GM12878 (cell line): ENCODE data around the gene MEGF6. TPM values are rescaled to one million over a fixed set of nuclear protein-coding genes. Genes with fewer than 3 reads are reported as not detected.

ENCODE experiments used
- ATAC-seq: fragments of 200-7000 bp; cut with Tn5 transposase; 3 replicates; pipeline ENCODE4 v1.9.1; 2020; ENCODE audit warnings: mild to moderate bottlenecking, moderate library complexity
- BruUV-seq: library from RNA; stranded (reverse); fragments of 400-500 nt; replicated peaks from 2 replicates; lab custom pipeline; 2021; lab: Mats Ljungman, UMichigan
- CTCF ChIA-PET: fragments of 300-600 bp; sonication (Branson Sonifier 250); formaldehyde crosslinking; extraction: SDS; loops from one replicate; lab custom pipeline; 2021; ENCODE audit warnings: inconsistent platforms; lab: Yijun Ruan, JAX
- POLR2A ChIA-PET: fragments of 350-600 bp; formaldehyde crosslinking; extraction: SDS; loops from one replicate; lab custom pipeline; 2021; ENCODE audit warnings: inconsistent platforms; lab: Charles Lee
- RAD21 ChIA-PET: fragments of 300-600 bp; sonication (Branson Sonifier 250); formaldehyde crosslinking; loops from one replicate; lab custom pipeline; 2023; ENCODE audit warnings: antibody characterized with exemption; ENCODE audit not compliant: unreplicated experiment; lab: Charles Lee
- SMC1A ChIA-PET: fragments of 300-600 bp; sonication (Branson Sonifier 250); formaldehyde crosslinking; loops from one replicate; lab custom pipeline; 2023; ENCODE audit not compliant: unreplicated experiment, uncharacterized antibody; lab: Charles Lee
- DNase-seq: peaks from one replicate; pipeline ENCODE4 v3.0.0-alpha.2; 2011; ENCODE audit warnings: low read depth, low spot score
- FAIRE-seq: peaks from 3 replicates; lab custom pipeline; 2011; peaks lifted over from hg19 to GRCh38; lab: Jason Lieb, UNC
- H2AFZ ChIP-seq: 2 replicates; pipeline ENCODE4 v1.6.0; 2011; ENCODE audit warnings: low read depth, low read length, control low read depth; ENCODE audit not compliant: control insufficient read depth
- H3K27ac ChIP-seq: 2 replicates; pipeline ENCODE4 v1.5.1; 2011; ENCODE audit warnings: control low read depth; ENCODE audit not compliant: control insufficient read depth, insufficient read depth
- H3K27me3 ChIP-seq, 2 experiments: replicated peaks in 1 of 2; 2 replicates each; pipeline versions ENCODE4 v1.6.0 to v1.6.1; 2011; ENCODE audit warnings: low read length in 1 of 2; ENCODE audit not compliant: control insufficient read depth in 2 of 2, insufficient read depth in 2 of 2
- H3K36me3 ChIP-seq, 2 experiments: 2 replicates each; pipeline ENCODE4 v1.5.1; 2011; ENCODE audit warnings: low read length in 1 of 2; ENCODE audit not compliant: control insufficient read depth in 2 of 2, insufficient read depth in 2 of 2
- H3K4me1 ChIP-seq: 2 replicates; pipeline ENCODE4 v1.6.1; 2011; ENCODE audit warnings: mild to moderate bottlenecking, low read length, moderate library complexity, mixed read lengths; ENCODE audit not compliant: control insufficient read depth, insufficient read depth
- H3K4me2 ChIP-seq: 2 replicates; pipeline ENCODE4 v1.6.0; 2011; ENCODE audit warnings: control low read depth; ENCODE audit not compliant: control insufficient read depth, insufficient read depth
- H3K4me3 ChIP-seq: fragments of 200-600 bp; sonication (generic); 2 replicates; pipeline ENCODE4 v1.5.1; 2016
- H3K79me2 ChIP-seq: 2 replicates; pipeline ENCODE4 v1.6.0; 2011; ENCODE audit warnings: low read length; ENCODE audit not compliant: control insufficient read depth, insufficient read depth
- H3K9ac ChIP-seq: 2 replicates; pipeline ENCODE4 v1.8.0; 2011; ENCODE audit warnings: low read length, control low read depth, mixed read lengths; ENCODE audit not compliant: control insufficient read depth, insufficient read depth
- H3K9me3 ChIP-seq: replicated peaks from 3 replicates; pipeline ENCODE4 v1.5.1; 2011; ENCODE audit warnings: mild to moderate bottlenecking, low read length; ENCODE audit not compliant: control insufficient read depth, insufficient read depth
- H4K20me1 ChIP-seq: 2 replicates; pipeline ENCODE4 v1.6.0; 2011; ENCODE audit not compliant: control insufficient read depth, insufficient read depth
- CREM ChIP-seq: IDR thresholded peaks from 2 replicates; pipeline ENCODE4 v1.6.1; 2014; ENCODE audit warnings: antibody characterized with exemption, low read depth
- MTA3 ChIP-seq: IDR thresholded peaks from 2 replicates; pipeline ENCODE4 v1.6.1; 2012; ENCODE audit warnings: low read length, inconsistent platforms, borderline replicate concordance
- NFXL1 ChIP-seq: fragments of 450-650 bp; IDR thresholded peaks from 2 replicates; pipeline ENCODE4 v1.6.1; 2017; ENCODE audit warnings: antibody characterized with exemption, mild to moderate bottlenecking, borderline replicate concordance
- POLR2A ChIP-seq: IDR thresholded peaks from 2 replicates; pipeline ENCODE4 v1.6.1; 2011; ENCODE audit warnings: low read depth, mild to moderate bottlenecking, low read length
- RELA ChIP-seq: fragments of 450-650 bp; IDR thresholded peaks from 2 replicates; pipeline ENCODE4 v1.8.0; 2014; ENCODE audit warnings: borderline replicate concordance; ENCODE audit not compliant: partially characterized antibody
- SREBF1 ChIP-seq: IDR thresholded peaks from 2 replicates; pipeline ENCODE4 v1.6.1; 2012; ENCODE audit warnings: mild to moderate bottlenecking, low read length
- WGBS: methylation state at CpG from one replicate; pipeline ENCODE4 v1.1.6; 2016; ENCODE audit warnings: low lambda C conversion rate; ENCODE audit not compliant: insufficient replicate concordance, insufficient coverage; ENCODE audit errors: missing lambda C conversion rate; 5-methylcytosine and 5-hydroxymethylcytosine counted together
- in situ Hi-C: fragments of 300-500 bp; cut with MboI; formaldehyde crosslinking; loops from 9 replicates; pipeline ENCODE4 v1.14.3; 2018; ENCODE audit warnings: mixed read lengths
- intact Hi-C: fragments of 100-400 bp; cut with micrococcal nuclease; formaldehyde crosslinking; loops from one replicate; pipeline ENCODE4 v1.14.2; 2022; ENCODE audit not compliant: unreplicated experiment
- polyA plus RNA-seq, 11 experiments: library from polyadenylated mRNA; depleted of rRNA in 4 of 11; unstranded in 6 of 11; stranded (reverse) in 5 of 11; fragments of >200 nt; fragmentation: Nextera tagmentation in 4 of 11; fragmentation: Illumina TruSeq in 1 of 11; extraction: Ambion mirVana in 4 of 11; extraction: Trizol in 1 of 11; gene quantifications; 1 replicate in 1 of 11; 2 replicates in 10 of 11; pipeline versions ENCODE4 v1.2.1 to v1.2.3, GENCODE V29; 2011 to 2016; ENCODE audit warnings: inconsistent platforms in 2 of 11, missing spikeins in 2 of 11, low read depth in 1 of 11
- total RNA-seq, 4 experiments: library from RNA; depleted of rRNA in 3 of 4; stranded (reverse); fragments of >200 nt in 3 of 4; fragmentation: Illumina TruSeq in 1 of 4; extraction: Trizol in 1 of 4; gene quantifications; 2 replicates each; pipeline versions ENCODE4 v1.2.1 to v1.2.3, GENCODE V29; 2013 to 2021
- TF ChIP-seq, protein P1 (sequence below): IDR thresholded peaks from 2 replicates; pipeline ENCODE4 v1.6.1; 2011; ENCODE audit warnings: low read depth, mild to moderate bottlenecking, low read length, moderate library complexity, borderline replicate concordance; ENCODE audit errors: extremely low read depth
- TF ChIP-seq, protein P2 (sequence below): IDR thresholded peaks from 2 replicates; pipeline ENCODE4 v1.6.1; 2011; ENCODE audit warnings: borderline replicate concordance, low read depth, mild to moderate bottlenecking, moderate library complexity, mixed read lengths, low read length; ENCODE audit not compliant: insufficient read depth; ENCODE audit errors: extremely low read length
- TF ChIP-seq, protein P3 (sequence below): fragments of 450-650 bp; IDR thresholded peaks from 2 replicates; pipeline ENCODE4 v1.6.1; 2017; ENCODE audit warnings: low read depth, mild to moderate bottlenecking, moderate library complexity

Gene MEGF6
- total and polyA plus RNA-seq, 10 of the 15 experiments (the other 5 are each of a cell fraction or from before 2014, with no cell fraction given), result 0.03 to 0.41 TPM; not detected in 8

DNA sequence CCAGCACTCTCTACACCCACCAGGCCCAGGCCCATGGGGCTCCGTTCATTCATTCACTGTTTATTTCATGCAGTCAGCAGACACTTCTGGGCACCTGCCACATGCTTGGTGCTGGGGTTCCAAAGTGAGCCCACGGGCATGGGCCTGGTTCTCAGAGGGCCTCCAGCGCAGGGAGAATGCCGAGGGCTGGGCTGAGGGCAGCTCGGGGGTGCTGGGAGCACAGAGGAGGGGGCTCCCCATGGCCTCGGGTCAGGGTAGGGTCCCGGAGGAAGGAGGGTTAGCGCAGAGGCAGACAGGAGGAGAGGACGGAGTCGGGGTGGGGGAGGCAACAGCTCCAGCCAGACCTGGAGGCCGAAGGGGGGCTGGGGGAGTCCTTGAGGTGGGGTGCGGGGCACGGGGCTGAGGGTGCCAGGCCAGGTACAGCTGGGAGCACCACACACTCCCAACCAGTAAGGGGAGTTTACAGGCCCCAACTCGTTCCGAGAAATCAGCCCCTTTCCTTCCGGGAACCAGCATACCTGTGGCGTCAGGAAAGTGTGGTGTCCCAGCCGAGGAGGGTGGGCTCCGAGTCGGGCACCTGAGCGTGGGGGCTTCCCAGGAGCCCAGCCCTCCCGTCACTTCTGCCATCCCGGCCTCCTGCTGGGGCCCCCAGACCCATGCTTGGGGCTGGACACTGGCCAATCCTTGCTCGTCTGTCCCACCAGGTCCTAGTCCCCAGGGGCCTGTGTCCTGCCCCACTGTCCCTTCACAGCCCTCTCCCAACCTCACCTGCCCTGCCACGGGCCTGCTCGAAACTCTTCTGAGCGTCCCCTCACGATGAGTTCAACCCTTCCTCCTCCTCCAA, 146.0 kb downstream of the MEGF6 start:
- no peaks in the 10 kb centered on the region for H3K36me3 ChIP-seq
- CTCF ChIA-PET, result no interaction called here
- ATAC-seq, result no peak
- BruUV-seq, result no TSS peak
- no peak overlapping the region for H3K27ac ChIP-seq
- H3K27me3 ChIP-seq, result no peaks in the 10 kb centered on the region
- in situ Hi-C loops (no loop called here), intact Hi-C loops (no loop called here)
- no peaks in the 10 kb centered on the region for H3K9me3 ChIP-seq
- WGBS, result 16% methylated on average over 17 of the region's 28 CpGs
- TF ChIP-seq, protein P1, sequence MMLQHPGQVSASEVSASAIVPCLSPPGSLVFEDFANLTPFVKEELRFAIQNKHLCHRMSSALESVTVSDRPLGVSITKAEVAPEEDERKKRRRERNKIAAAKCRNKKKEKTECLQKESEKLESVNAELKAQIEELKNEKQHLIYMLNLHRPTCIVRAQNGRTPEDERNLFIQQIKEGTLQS, result no peak
- no peak for TF ChIP-seq CREM
- TF ChIP-seq RELA, result no peak
- no peak for TF ChIP-seq SREBF1
- TF ChIP-seq, protein P2, sequence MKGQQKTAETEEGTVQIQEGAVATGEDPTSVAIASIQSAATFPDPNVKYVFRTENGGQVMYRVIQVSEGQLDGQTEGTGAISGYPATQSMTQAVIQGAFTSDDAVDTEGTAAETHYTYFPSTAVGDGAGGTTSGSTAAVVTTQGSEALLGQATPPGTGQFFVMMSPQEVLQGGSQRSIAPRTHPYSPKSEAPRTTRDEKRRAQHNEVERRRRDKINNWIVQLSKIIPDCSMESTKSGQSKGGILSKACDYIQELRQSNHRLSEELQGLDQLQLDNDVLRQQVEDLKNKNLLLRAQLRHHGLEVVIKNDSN, result no peak
- no peak for TF ChIP-seq MTA3
- TF ChIP-seq NFXL1, result no peak
- TF ChIP-seq POLR2A, result no peak
- TF ChIP-seq, protein P3, sequence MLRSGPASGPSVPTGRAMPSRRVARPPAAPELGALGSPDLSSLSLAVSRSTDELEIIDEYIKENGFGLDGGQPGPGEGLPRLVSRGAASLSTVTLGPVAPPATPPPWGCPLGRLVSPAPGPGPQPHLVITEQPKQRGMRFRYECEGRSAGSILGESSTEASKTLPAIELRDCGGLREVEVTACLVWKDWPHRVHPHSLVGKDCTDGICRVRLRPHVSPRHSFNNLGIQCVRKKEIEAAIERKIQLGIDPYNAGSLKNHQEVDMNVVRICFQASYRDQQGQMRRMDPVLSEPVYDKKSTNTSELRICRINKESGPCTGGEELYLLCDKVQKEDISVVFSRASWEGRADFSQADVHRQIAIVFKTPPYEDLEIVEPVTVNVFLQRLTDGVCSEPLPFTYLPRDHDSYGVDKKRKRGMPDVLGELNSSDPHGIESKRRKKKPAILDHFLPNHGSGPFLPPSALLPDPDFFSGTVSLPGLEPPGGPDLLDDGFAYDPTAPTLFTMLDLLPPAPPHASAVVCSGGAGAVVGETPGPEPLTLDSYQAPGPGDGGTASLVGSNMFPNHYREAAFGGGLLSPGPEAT, result no peak
- no peak overlapping the region for H3K4me2 ChIP-seq
- no peaks in the 10 kb centered on the region for H3K79me2 ChIP-seq
- no peaks in the 10 kb centered on the region for H3K4me1 ChIP-seq
- DNase-seq, result no peak
- no peaks in the 10 kb centered on the region for H4K20me1 ChIP-seq
- H3K4me3 ChIP-seq, result no peak overlapping the region
- no peak overlapping the region for H2AFZ ChIP-seq
- no peak for FAIRE-seq
- POLR2A ChIA-PET, result no interaction called here
- SMC1A ChIA-PET, result no interaction called here
- no peak overlapping the region for H3K9ac ChIP-seq
- RAD21 ChIA-PET, result no interaction called here
